Left lung (tissue), 10 donors: Measurements from ENCODE around the gene FXYD1. TPM values are rescaled to one million over a fixed set of nuclear protein-coding genes. Genes with fewer than 3 reads are reported as not detected.
"Not testable (repeated sequence)": the region's sequence is repeated elsewhere in the genome, so short reads cannot be mapped to it uniquely, and the experiment has no call there.

Experiments used
- ATAC-seq: fragments of 200-7000 bp; cut with Tn5 transposase; one replicate; pipeline ENCODE4 v1.9.1; 2020; ENCODE audit warnings: moderate library complexity
- DNase-seq, 4 donors: peaks; one replicate each; pipeline ENCODE4 v3.0.0-alpha.2; 2013 to 2020
- H3K27ac ChIP-seq, 2 donors: fragments of 200-600 bp; sonication (generic) in 1 of 2; one replicate each; pipeline versions ENCODE4 v1.5.0 to v1.8.0; 2020 to 2021
- H3K27me3 ChIP-seq, 2 donors: fragments of 200-600 bp; sonication (generic) in 1 of 2; one replicate each; pipeline versions ENCODE4 v1.5.0 to v1.8.0; 2020 to 2021
- H3K36me3 ChIP-seq, 2 donors: fragments of 200-600 bp; sonication (generic) in 1 of 2; one replicate each; pipeline versions ENCODE4 v1.5.0 to v1.8.0; 2020 to 2021
- H3K4me1 ChIP-seq, 2 donors: fragments of 200-600 bp; one replicate each; pipeline ENCODE4 v1.8.0; 2021
- H3K4me3 ChIP-seq, 2 donors: fragments of 200-600 bp; sonication (generic) in 1 of 2; one replicate each; pipeline versions ENCODE4 v1.5.0 to v1.8.0; 2020 to 2021; ENCODE audit warnings: mild to moderate bottlenecking in 1 of 2
- H3K9me3 ChIP-seq, 2 donors: fragments of 200-600 bp; sonication (generic) in 1 of 2; one replicate each; pipeline versions ENCODE4 v1.5.0 to v1.8.0; 2020 to 2021
- CTCF ChIP-seq, 2 donors: fragments of 200-600 bp; sonication (generic) in 1 of 2; IDR thresholded peaks; one replicate each; pipeline versions ENCODE4 v1.5.0 to v1.8.0; 2021; ENCODE audit warnings: antibody characterized with exemption in 2 of 2
- intact Hi-C, 2 donors: fragments of 100-400 bp; cut with DNase I; formaldehyde crosslinking; loops; one replicate each; pipeline versions ENCODE4 v1.11.2 to v1.14.2; 2022
- polyA plus RNA-seq, 6 donors: library from polyadenylated mRNA; unstranded; fragments of 120-200 nt; gene quantifications; one replicate each; pipeline ENCODE4 v1.2.1, GENCODE V29; 2013; ENCODE audit not compliant: insufficient read length in 6 of 6
- total RNA-seq, 2 donors: library from RNA; stranded (reverse); fragmentation: NEBNext Ultra II Directional; extraction: Animal tissue kit (Norgen Biotek cat#: 25700); gene quantifications; one replicate each; pipeline ENCODE4 v1.2.1, GENCODE V29; 2021
- donor health status: DM: no; HTN: yes; CAD: no.
- donor health status: DM: no; HTN: no; CAD: no.

FXYD1 gene
- total and polyA plus RNA-seq, 8 donors = 20.1 to 67.0 (median 53.1) TPM

GRCh38 chr19:35099155-35099896 lies 39.3 kb upstream of the FXYD1 start:
- H3K4me3 ChIP-seq = no peak overlapping the region
- no peaks in the 10 kb centered on the region for H3K4me1 ChIP-seq
- TF ChIP-seq CTCF (IDR thresholded peaks at IDR 0.05) = no peak
- no peak overlapping the region for H3K27ac ChIP-seq
- H3K27me3 ChIP-seq = no peaks in the 10 kb centered on the region
- DNase-seq (no peak), ATAC-seq (no peak)
- no peaks in the 10 kb centered on the region for H3K9me3 ChIP-seq
- H3K36me3 ChIP-seq = no peaks in the 10 kb centered on the region
- intact Hi-C loops = no loop called here

GRCh38 chr19:35099897-35100275 lies 38.7 kb upstream of the FXYD1 start:
- Histone ChIP-seq H3K27ac (no peak overlapping the region), H3K4me3 (no peak overlapping the region), H3K9me3 (no peaks in the 10 kb centered on the region), H3K27me3 (no peaks in the 10 kb centered on the region), H3K36me3 (no peaks in the 10 kb centered on the region), H3K4me1 (no peaks in the 10 kb centered on the region)
- intact Hi-C loops = no loop called here
- no peak for TF ChIP-seq CTCF (IDR thresholded peaks at IDR 0.05)
- DNase-seq = no peak
- ATAC-seq = no peak

- Histone ChIP-seq H3K36me3 (no peaks in the 10 kb centered on the region), H3K4me3 (no peak overlapping the region), H3K27me3 (no peaks in the 10 kb centered on the region), H3K27ac (no peak overlapping the region), H3K9me3 (no peaks in the 10 kb centered on the region), H3K4me1 (no peaks in the 10 kb centered on the region)
- intact Hi-C loops = no loop called here
- no peak for ATAC-seq
- no peak for TF ChIP-seq CTCF (IDR thresholded peaks at IDR 0.05)
- DNase-seq = no peak
Observed at GRCh38 chr19:35100588-35101533, 37.8 kb upstream of the FXYD1 start.

- ATAC-seq = not testable (repeated sequence)
Observed at GRCh38 chr19:35101949-35102348, 36.7 kb upstream of the FXYD1 start.

GRCh38 chr19:35103614-35104013 lies 35.0 kb upstream of the FXYD1 start:
- intact Hi-C loops, H3K9me3 ChIP-seq, ATAC-seq: not testable (repeated sequence)

More at GRCh38 chr19:35101949-35102348, 36.7 kb upstream of the FXYD1 start:
- H3K36me3 ChIP-seq, H3K9me3 ChIP-seq, intact Hi-C loops, H3K4me3 ChIP-seq, DNase-seq, H3K27me3 ChIP-seq, H3K4me1 ChIP-seq, H3K27ac ChIP-seq: not testable (repeated sequence)

GRCh38 chr19:35104361-35104760 lies 34.3 kb upstream of the FXYD1 start:
- no peaks in the 10 kb centered on the region for H3K4me1 ChIP-seq
- ATAC-seq (no peak), DNase-seq (no peak)
- intact Hi-C loops = no loop called here
- H3K27me3 ChIP-seq = peaks cover 0 to 4% of the 10 kb centered on the region in 2 donors
- H3K27ac ChIP-seq = no peak overlapping the region
- no peaks in the 10 kb centered on the region for H3K9me3 ChIP-seq
- H3K36me3 ChIP-seq = no peaks in the 10 kb centered on the region
- TF ChIP-seq CTCF (IDR thresholded peaks at IDR 0.05) = no peak
- no peak overlapping the region for H3K4me3 ChIP-seq

More at GRCh38 chr19:35103614-35104013, 35.0 kb upstream of the FXYD1 start:
- not testable (repeated sequence) for H3K36me3 ChIP-seq, H3K27ac ChIP-seq, DNase-seq, H3K4me3 ChIP-seq, H3K4me1 ChIP-seq, H3K27me3 ChIP-seq
